ENCODE measurements around the gene PRPH2.

PRPH2 gene

DNA sequence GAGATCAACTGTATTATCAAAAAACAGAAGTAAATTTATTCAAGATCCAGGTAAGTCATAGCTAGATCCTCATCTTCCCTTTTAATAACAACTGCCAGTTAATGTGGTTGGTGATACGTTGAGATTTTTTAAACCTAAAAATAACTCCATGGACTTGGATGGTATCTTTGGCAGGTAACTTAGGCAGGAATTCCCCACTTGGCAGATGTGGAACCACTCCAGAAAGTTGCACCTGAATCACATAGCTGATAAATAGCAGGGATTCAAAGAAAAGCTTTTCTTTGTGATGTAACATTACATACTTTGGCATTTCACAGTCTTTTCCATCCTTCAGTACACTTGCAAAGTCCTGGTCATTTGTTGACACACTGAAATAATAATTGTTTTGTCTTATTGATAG, 62.6 kb downstream of the PRPH2 start:
- Histone ChIP-seq H3K9me3 (ENCODE audit: control insufficient read depth, low read depth, low read length) (no peaks in the 10 kb centered on the region), H3K4me1 (ENCODE audit: control insufficient read depth, low read depth, low read length) (no peaks in the 10 kb centered on the region), H3K36me3 (ENCODE audit: control insufficient read depth, low read depth, low read length) (peaks cover 51% of the 10 kb centered on the region), H3K27me3 (ENCODE audit: control insufficient read depth, insufficient read depth, low read length) (no peaks in the 10 kb centered on the region), H3K27ac (ENCODE audit: low read length) (no peak overlapping the region), H3K4me3 (ENCODE audit: low read length) (no peak overlapping the region), H3K9ac (ENCODE audit: low read length) (no peak overlapping the region)

DNA sequence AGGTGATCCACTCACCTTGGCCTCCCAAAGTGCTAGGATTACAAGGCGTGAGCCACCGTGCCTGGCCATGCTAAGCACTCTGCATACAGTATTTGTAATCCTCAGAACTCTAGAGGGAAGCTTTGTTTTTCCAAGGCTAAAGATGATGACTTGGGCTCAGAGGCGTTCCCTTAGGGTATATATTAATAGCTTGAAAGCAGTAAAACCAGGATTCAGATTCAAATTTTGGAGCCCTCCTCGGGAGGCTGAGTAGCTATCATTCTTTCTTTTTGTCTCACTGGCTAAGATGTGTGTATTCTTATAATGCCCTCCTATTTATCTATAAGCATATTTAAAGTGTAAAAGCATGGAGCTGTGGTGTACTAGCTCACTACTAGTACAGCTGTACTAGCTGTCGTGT, 68.5 kb downstream of the PRPH2 start:
- Histone ChIP-seq H3K27ac (ENCODE audit: low read length) (no peak overlapping the region), H3K4me3 (ENCODE audit: low read length) (no peak overlapping the region), H3K4me1 (ENCODE audit: control insufficient read depth, low read depth, low read length) (no peaks in the 10 kb centered on the region), H3K36me3 (ENCODE audit: control insufficient read depth, low read depth, low read length) (peaks cover 52% of the 10 kb centered on the region), H3K9me3 (ENCODE audit: control insufficient read depth, low read depth, low read length) (no peaks in the 10 kb centered on the region), H3K27me3 (ENCODE audit: control insufficient read depth, insufficient read depth, low read length) (no peaks in the 10 kb centered on the region), H3K9ac (ENCODE audit: low read length) (no peak overlapping the region)

DNA sequence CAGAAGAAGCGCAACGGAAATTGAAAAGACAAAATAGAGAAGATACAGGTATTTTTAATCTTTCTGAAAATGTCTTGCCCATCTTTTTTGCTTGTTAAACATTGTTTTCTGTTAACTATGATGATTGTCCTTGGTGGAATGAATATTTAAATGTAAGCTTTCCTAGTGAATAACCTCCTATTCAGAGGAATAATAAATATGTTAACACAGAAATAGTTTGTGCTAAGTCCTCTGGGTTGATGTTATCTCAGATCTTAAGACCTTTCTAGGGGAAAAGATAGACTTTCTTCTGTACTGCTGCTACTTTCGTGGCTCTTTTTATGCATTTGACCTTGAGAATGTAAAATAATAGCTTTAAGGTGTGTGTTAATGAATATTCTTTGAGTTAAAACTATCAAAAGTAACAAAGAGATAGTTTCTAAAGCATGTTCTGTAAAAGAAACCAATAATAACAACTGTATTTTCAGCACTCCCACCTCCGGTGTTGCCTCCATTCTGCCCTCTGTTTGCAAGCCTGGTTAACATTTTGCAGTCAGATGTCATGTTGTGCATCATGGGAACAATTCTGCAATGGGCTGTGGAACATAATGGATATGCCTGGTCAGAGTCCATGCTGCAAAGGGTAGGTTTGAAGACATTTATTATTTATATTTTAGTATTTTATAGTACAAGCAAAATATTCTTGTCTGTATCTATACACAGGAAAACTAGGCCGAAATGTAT, 70.2 kb downstream of the PRPH2 start:
- Histone ChIP-seq H3K9me3 (ENCODE audit: control insufficient read depth, low read depth, low read length) (no peaks in the 10 kb centered on the region), H3K36me3 (ENCODE audit: control insufficient read depth, low read depth, low read length) (peaks cover 45% of the 10 kb centered on the region), H3K4me3 (ENCODE audit: low read length) (no peak overlapping the region), H3K9ac (ENCODE audit: low read length) (no peak overlapping the region), H3K27ac (ENCODE audit: low read length) (no peak overlapping the region), H3K27me3 (ENCODE audit: control insufficient read depth, insufficient read depth, low read length) (no peaks in the 10 kb centered on the region), H3K4me1 (ENCODE audit: control insufficient read depth, low read depth, low read length) (no peaks in the 10 kb centered on the region)
